HEK293T (cell line): ENCODE results near the gene GRIP1.

ENCODE experiments used
- CTCF ChIA-PET: fragments of 350-600 bp; formaldehyde crosslinking; extraction: SDS; loops from one replicate; lab custom pipeline; 2021; ENCODE audit warnings: antibody characterized with exemption, inconsistent platforms; lab: Yijun Ruan, JAX
- POLR2A ChIA-PET: fragments of 350-600 bp; formaldehyde crosslinking; extraction: SDS; loops from one replicate; lab custom pipeline; 2020; ENCODE audit warnings: antibody characterized with exemption, inconsistent platforms; lab: Yijun Ruan, JAX
- DNase-seq: peaks from one replicate; pipeline ENCODE4 v3.0.0; 2012; ENCODE audit warnings: mixed read lengths; ENCODE audit errors: extremely low spot score
- ARNT ChIP-seq: fragments of 450-650 bp; IDR thresholded peaks from 2 replicates; pipeline ENCODE4 v1.6.1; 2017; ENCODE audit warnings: mild to moderate bottlenecking
- BHLHE40 ChIP-seq: fragments of 450-650 bp; IDR thresholded peaks from 2 replicates; pipeline ENCODE4 v1.6.1; 2016; ENCODE audit warnings: mild to moderate bottlenecking, moderate library complexity, borderline replicate concordance
- CTBP1 ChIP-seq: fragments of 450-650 bp; IDR thresholded peaks from 2 replicates; pipeline ENCODE4 v1.6.1; 2016; ENCODE audit warnings: borderline replicate concordance
- ELF4 ChIP-seq: fragments of 450-650 bp; IDR thresholded peaks from 2 replicates; pipeline ENCODE4 v1.6.1; 2017; ENCODE audit warnings: antibody characterized with exemption
- FOXA1 ChIP-seq: fragments of 450-650 bp; IDR thresholded peaks from 2 replicates; pipeline ENCODE4 v1.6.1; 2016; ENCODE audit warnings: mild to moderate bottlenecking
- FOXK2 ChIP-seq: fragments of 450-650 bp; IDR thresholded peaks from 2 replicates; pipeline ENCODE4 v1.6.1; 2016; ENCODE audit warnings: mild to moderate bottlenecking
- FOXM1 ChIP-seq: fragments of 450-650 bp; IDR thresholded peaks from 2 replicates; pipeline ENCODE4 v1.6.1; 2017; ENCODE audit warnings: mild to moderate bottlenecking, borderline replicate concordance
- HDGF ChIP-seq: fragments of 450-650 bp; IDR thresholded peaks from 2 replicates; pipeline ENCODE4 v1.6.1; 2017; ENCODE audit warnings: antibody characterized with exemption, borderline replicate concordance
- L3MBTL2 ChIP-seq: fragments of 450-650 bp; conservative IDR thresholded peaks from 2 replicates; pipeline ENCODE4 v1.6.1; 2016; ENCODE audit warnings: mild to moderate bottlenecking
- LEF1 ChIP-seq: fragments of 450-650 bp; IDR thresholded peaks from 2 replicates; pipeline ENCODE4 v1.6.1; 2017; ENCODE audit warnings: mild to moderate bottlenecking, borderline replicate concordance
- NFRKB ChIP-seq: fragments of 450-650 bp; IDR thresholded peaks from 2 replicates; pipeline ENCODE4 v1.6.1; 2016; ENCODE audit warnings: mild to moderate bottlenecking, moderate library complexity
- SP1 ChIP-seq: fragments of 450-650 bp; IDR thresholded peaks from 2 replicates; pipeline ENCODE4 v1.6.1; 2017
- SUZ12 ChIP-seq: fragments of 450-650 bp; IDR thresholded peaks from 2 replicates; pipeline ENCODE4 v1.6.1; 2016; ENCODE audit warnings: mild to moderate bottlenecking
- TARDBP ChIP-seq: fragments of 450-650 bp; IDR thresholded peaks from 2 replicates; pipeline ENCODE4 v1.6.1; 2016
- ZNF384 ChIP-seq: fragments of 450-650 bp; IDR thresholded peaks from 2 replicates; pipeline ENCODE4 v1.6.1; 2016
- TF ChIP-seq, protein P1 (sequence below): fragments of 450-650 bp; IDR thresholded peaks from 2 replicates; pipeline ENCODE4 v1.6.1; 2016

Gene GRIP1

DNA sequence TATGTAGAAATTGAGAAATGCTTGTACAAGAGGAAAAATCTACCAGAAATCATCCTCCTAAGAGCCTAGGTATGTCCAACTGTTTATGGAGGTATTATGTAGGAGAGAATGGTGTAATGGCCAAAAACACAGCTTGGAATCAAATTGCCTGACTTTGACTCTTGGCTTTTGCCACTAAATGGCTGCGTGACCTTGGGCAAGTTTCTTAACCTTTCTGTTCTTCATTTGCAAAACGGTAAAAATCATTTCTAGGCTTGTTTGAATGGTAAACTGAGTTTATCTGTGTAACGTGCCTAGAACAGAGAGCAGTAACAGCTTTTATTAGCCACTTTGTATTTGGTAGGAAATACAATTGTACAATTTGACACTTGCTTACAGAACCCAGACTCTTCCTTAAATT is 4.9 kb upstream of the GRIP1 start:
- no peak for DNase-seq
- POLR2A ChIA-PET = no interaction called here
- CTCF ChIA-PET = interaction anchor here (2.2 kb wide), 1 partner anchor 10 kb away, joined by 6 read pairs; no protein-coding TSS in a partner anchor
- TF ChIP-seq ELF4 (no peak), BHLHE40 (no peak), SP1 (no peak), FOXK2 (no peak), FOXM1 (no peak), L3MBTL2 (no peak), TARDBP (no peak), LEF1 (no peak), CTBP1 (no peak), NFRKB (no peak), ZNF384 (no peak), FOXA1 (no peak), HDGF (no peak), ARNT (no peak), SUZ12 (no peak)
- TF ChIP-seq, protein P1, sequence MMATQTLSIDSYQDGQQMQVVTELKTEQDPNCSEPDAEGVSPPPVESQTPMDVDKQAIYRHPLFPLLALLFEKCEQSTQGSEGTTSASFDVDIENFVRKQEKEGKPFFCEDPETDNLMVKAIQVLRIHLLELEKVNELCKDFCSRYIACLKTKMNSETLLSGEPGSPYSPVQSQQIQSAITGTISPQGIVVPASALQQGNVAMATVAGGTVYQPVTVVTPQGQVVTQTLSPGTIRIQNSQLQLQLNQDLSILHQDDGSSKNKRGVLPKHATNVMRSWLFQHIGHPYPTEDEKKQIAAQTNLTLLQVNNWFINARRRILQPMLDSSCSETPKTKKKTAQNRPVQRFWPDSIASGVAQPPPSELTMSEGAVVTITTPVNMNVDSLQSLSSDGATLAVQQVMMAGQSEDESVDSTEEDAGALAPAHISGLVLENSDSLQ = no peak

GRCh38 chr12:66683073-66683472 is 4.2 kb upstream of the GRIP1 start:
- CTCF ChIA-PET = no interaction called here
- TF ChIP-seq, protein P1 = no peak
- TF ChIP-seq ZNF384 (no peak), SP1 (no peak), ELF4 (no peak), ARNT (no peak), TARDBP (no peak), NFRKB (no peak), FOXA1 (no peak), FOXM1 (no peak), LEF1 (no peak), BHLHE40 (no peak), CTBP1 (no peak)
- DNase-seq = no peak
- POLR2A ChIA-PET = no interaction called here

GRCh38 chr12:66679461-66680084 is 697 bp upstream of the GRIP1 start:
- ChIA-PET CTCF (interaction anchor here (0.6 kb wide), 1 partner anchor 646 kb away, joined by 4 read pairs; no protein-coding TSS in a partner anchor), POLR2A (no interaction called here)
- TF ChIP-seq FOXM1 = no peak
- TF ChIP-seq SUZ12 = no peak
- no peak for TF ChIP-seq SP1
- no peak for DNase-seq

DNA sequence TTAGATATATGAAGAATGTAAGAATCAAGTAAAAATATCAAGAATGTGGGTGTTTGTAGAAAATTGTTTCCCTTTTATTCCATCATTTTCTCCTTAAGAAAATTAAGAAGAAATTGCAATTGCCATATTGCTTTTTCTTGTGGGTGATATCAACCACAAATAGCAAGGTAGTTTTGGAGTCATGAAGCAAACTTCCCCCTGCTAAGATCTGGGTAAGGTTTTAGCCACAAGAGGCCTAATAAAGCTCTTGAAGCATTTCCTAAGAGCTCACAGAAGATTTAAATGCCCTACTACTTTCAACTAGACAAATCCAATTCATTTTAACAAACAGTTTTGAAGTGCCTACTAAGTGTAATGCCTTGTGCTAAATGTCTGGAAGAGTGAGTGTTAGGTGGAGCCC is 2.6 kb downstream of the GRIP1 start:
- ChIA-PET POLR2A (no interaction called here), CTCF (no interaction called here)
- no peak for DNase-seq
- TF ChIP-seq FOXA1 = no peak
- TF ChIP-seq CTBP1 = no peak
- no peak for TF ChIP-seq SUZ12
- no peak for TF ChIP-seq TARDBP
- TF ChIP-seq LEF1 = no peak
- TF ChIP-seq ARNT = no peak
- no peak for TF ChIP-seq SP1
- TF ChIP-seq FOXM1 = no peak
- no peak for TF ChIP-seq ELF4
- TF ChIP-seq NFRKB = no peak
- no peak for TF ChIP-seq FOXK2
- TF ChIP-seq L3MBTL2 = no peak
- TF ChIP-seq BHLHE40 = no peak
- TF ChIP-seq, protein P1 = no peak

DNA sequence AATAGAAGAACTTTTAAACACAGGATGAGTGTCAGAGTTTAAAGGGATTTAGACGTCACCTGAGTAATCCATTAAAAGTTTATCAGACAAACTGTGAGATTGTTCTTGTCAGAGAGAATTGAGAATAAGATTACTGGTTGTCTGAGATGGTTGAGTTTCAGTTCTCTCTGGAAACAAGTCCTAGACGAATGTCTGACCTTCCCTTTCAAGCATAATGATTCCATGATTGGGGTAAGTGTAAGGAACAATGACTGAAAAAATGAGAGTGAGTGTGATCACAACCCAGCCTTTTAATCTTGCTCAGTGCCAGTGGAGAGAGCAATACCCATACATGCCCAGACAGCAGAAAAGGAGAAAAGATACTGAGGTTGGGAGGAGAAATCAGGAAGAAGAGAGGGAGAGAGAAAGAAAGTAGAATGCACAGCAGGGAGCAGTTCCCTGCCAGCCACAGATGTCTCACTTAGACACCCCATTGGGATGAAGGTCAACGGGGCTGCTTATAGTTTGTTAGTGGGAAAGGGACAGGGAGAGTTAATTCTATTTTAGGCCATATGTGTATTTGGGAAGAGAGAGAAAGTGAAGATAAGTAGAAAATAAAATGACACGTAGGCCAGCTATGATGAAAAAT is 4.3 kb downstream of the GRIP1 start:
- CTCF ChIA-PET = no interaction called here
- DNase-seq = no peak
- POLR2A ChIA-PET = no interaction called here
- no peak for TF ChIP-seq SUZ12
- no peak for TF ChIP-seq L3MBTL2
- no peak for TF ChIP-seq ZNF384
- no peak for TF ChIP-seq ELF4
- TF ChIP-seq NFRKB = no peak
- TF ChIP-seq SP1 = no peak
- no peak for TF ChIP-seq BHLHE40
- TF ChIP-seq ARNT = no peak
- TF ChIP-seq TARDBP = no peak
- no peak for TF ChIP-seq CTBP1
- no peak for TF ChIP-seq HDGF
- TF ChIP-seq FOXA1 = no peak
- TF ChIP-seq, protein P1 = no peak
- TF ChIP-seq FOXM1 = no peak
- TF ChIP-seq LEF1 = no peak
- no peak for TF ChIP-seq FOXK2
